Peyer's patch (tissue), 4 donors: ENCODE data around the gene IKZF2.

Source experiments
- CTCF ChIP-seq, 6 experiments: fragments of 450-650 bp in 4 of 6; fragments of 200-600 bp in 2 of 6; sonication (generic) in 1 of 6; IDR thresholded peaks; one replicate each; pipeline ENCODE4 v1.5.1; 2017 to 2019; ENCODE audit warnings: antibody characterized with exemption in 6 of 6, mild to moderate bottlenecking in 3 of 6, moderate library complexity in 1 of 6
- POLR2A ChIP-seq, 2 donors: fragments of 450-650 bp; IDR thresholded peaks; one replicate each; pipeline ENCODE4 v1.5.1; 2017; ENCODE audit warnings: antibody characterized with exemption in 2 of 2, mild to moderate bottlenecking in 2 of 2, moderate library complexity in 2 of 2

DNA sequence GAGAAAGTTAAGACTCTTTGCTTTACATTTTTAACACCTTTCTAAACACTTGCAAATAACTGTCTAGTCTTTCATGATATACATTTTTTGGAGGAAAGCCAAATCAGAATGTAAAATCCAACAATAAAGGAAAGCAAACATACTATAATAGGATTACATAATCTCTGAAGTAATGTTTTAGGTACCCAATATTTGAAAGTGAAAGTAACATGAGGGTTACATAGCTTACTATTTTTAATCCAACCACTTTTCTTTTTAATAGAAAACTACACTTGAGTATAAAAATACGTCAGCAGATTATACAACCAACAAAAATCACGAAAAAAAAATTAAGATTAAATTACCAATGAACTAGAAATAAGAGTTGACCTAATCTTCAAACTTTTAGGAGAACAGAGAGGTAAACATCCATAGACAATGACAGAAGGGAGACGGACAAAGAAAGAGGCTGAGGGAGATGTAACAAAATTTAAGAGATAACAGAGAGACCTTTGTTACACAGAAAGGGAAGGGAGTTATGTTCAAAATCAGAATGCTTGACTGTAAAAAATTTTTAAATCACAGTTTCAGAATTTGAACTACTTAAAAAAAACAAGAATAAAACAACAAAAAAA, 150.0 kb downstream of the IKZF2 start:
- TF ChIP-seq CTCF (IDR thresholded peaks at IDR 0.05) (no peak), POLR2A (IDR thresholded peaks at IDR 0.05) (no peak)
